Heart left ventricle (tissue), 16 donors: ENCODE measurements around the gene SH3BP2. TPM values are rescaled to one million over a fixed set of nuclear protein-coding genes. Genes with fewer than 3 reads are reported as not detected.

Experiments used
- ATAC-seq, 4 donors: fragments of 200-7000 bp; cut with Tn5 transposase; one replicate each; pipeline ENCODE4 v1.9.1; 2020 to 2022; ENCODE audit warnings: moderate library complexity in 4 of 4, mild to moderate bottlenecking in 3 of 4, moderate number of reproducible peaks in 1 of 4
- DNase-seq, 5 donors: peaks; one replicate each; pipeline ENCODE4 v3.0.0-alpha.2; 2020
- H3K27ac ChIP-seq, 12 donors: fragments of 200-600 bp; sonication (generic) in 4 of 12; one replicate each; pipeline versions ENCODE4 v1.5.0 to v1.8.0; 2016 to 2022; ENCODE audit warnings: mild to moderate bottlenecking in 2 of 12
- H3K27me3 ChIP-seq, 9 donors: fragments of 200-600 bp; sonication (generic) in 2 of 9; one replicate each; pipeline versions ENCODE4 v1.5.1 to v1.8.0; 2016 to 2022; ENCODE audit warnings: mild to moderate bottlenecking in 3 of 9
- H3K36me3 ChIP-seq, 9 donors: fragments of 200-600 bp; sonication (generic) in 2 of 9; one replicate each; pipeline versions ENCODE4 v1.5.0 to v1.8.0; 2018 to 2022; ENCODE audit warnings: mild to moderate bottlenecking in 2 of 9
- H3K4me1 ChIP-seq, 12 donors: fragments of 200-600 bp; sonication (generic) in 4 of 12; one replicate each; pipeline versions ENCODE4 v1.5.0 to v1.8.0; 2016 to 2022; ENCODE audit warnings: mild to moderate bottlenecking in 3 of 12
- H3K4me3 ChIP-seq, 12 donors: fragments of 200-600 bp; sonication (generic) in 4 of 12; one replicate each; pipeline versions ENCODE4 v1.5.0 to v1.8.0; 2017 to 2022; ENCODE audit warnings: mild to moderate bottlenecking in 9 of 12, moderate library complexity in 4 of 12
- H3K9me3 ChIP-seq, 12 donors: fragments of 200-600 bp; sonication (generic) in 4 of 12; one replicate each; pipeline versions ENCODE4 v1.5.0 to v1.8.0; 2016 to 2022; ENCODE audit warnings: mild to moderate bottlenecking in 1 of 12
- CTCF ChIP-seq, 12 donors: fragments of 200-600 bp; sonication (generic) in 4 of 12; IDR thresholded peaks; one replicate each; pipeline versions ENCODE4 v1.5.0 to v1.8.0; 2018 to 2022; ENCODE audit warnings: antibody characterized with exemption in 12 of 12, mild to moderate bottlenecking in 5 of 12
- POLR2A ChIP-seq, 2 donors: fragments of 450-650 bp; IDR thresholded peaks; one replicate each; pipeline ENCODE4 v1.6.1; 2017; ENCODE audit warnings: antibody characterized with exemption in 2 of 2, mild to moderate bottlenecking in 2 of 2, moderate library complexity in 2 of 2
- WGBS, 4 donors: extraction: QIAGEN DNeasy Blood & Tissue Kit in 2 of 4; methylation state at CpG; one replicate each; pipeline versions ENCODE4 v1.1.5 to v1.1.7; 2013 to 2018; 5-methylcytosine and 5-hydroxymethylcytosine counted together
- intact Hi-C, 10 donors: fragments of 100-400 bp; cut with DNase I; formaldehyde crosslinking; loops; one replicate each; pipeline versions ENCODE4 v1.11.1 to v1.14.2; 2022
- polyA plus RNA-seq, 2 donors: library from polyadenylated mRNA; stranded (reverse); fragments of 200-250 nt; gene quantifications; one replicate each; pipeline ENCODE4 v1.2.3, GENCODE V29; 2013
- total RNA-seq, 9 donors: library from RNA; depleted of rRNA in 2 of 9; stranded (reverse); fragments of >200 nt in 2 of 9; fragmentation: NEBNext Ultra II Directional in 3 of 9; extraction: Animal tissue kit (Norgen Biotek cat#: 25700) in 3 of 9; gene quantifications; one replicate each; pipeline versions ENCODE4 v1.1.0 to v1.2.4, GENCODE V29; 2016 to 2023
- donor health status: ischemic (EF 13 %, LVEDD 7.1; RV severe dilation, severe dysfunction).
- donor health status: healthy with polysubstance abuse.
- donor health status: DM: no; HTN: yes; CAD: no.
- donor health status: DM: no; HTN: no; CAD: no.
- donor health status: ischemic (EF 25% LVEDD 6.9; RV normal size, moderate dysfunction).
- donor health status: ischemic (EF 25% LVEDD 5.7; RV mildly dilated, moderate dysfunction).
- donor health status: healthy.
- donor health status: DM: yes; HTN: yes; CAD: no.
- donor health status: ischemic (EF 35%, LVEDD 5.7; RV mildly dilated, moderate dysfunction).
- donor health status: nonischemic (EF 11% LVEDD 7.7; RV severe dilation, severe dysfunction).
- donor health status: DM: yes; HTN: yes; CAD: no.
- donor health status: PGD.
- donor health status: ischemic (EF 29% LVEDD 5.4; RV normal size, mild dysfunction).
- donor health status: nonischemic (EF 23%, LVEDD 6.1; RV moderate dilation, normal function).

The SH3BP2 gene
- total and polyA plus RNA-seq, 11 donors = 10.4 to 70.2 (median 23.5) TPM

GRCh38 chr4:2823301-2823670, 30.4 kb downstream of the SH3BP2 start:
- Histone ChIP-seq H3K36me3 (peaks cover 0 to 89% (median 44%) of the 10 kb centered on the region in 9 donors), H3K4me3 (no peak overlapping the region), H3K4me1 (peaks cover 0 to 35% (median 7%) of the 10 kb centered on the region in 12 donors), H3K9me3 (no peaks in the 10 kb centered on the region), H3K27me3 (no peaks in the 10 kb centered on the region), H3K27ac (peak overlapping the region in 1 of 12 donors; percentile 22)
- TF ChIP-seq POLR2A (IDR thresholded peaks at IDR 0.05) (no peak), CTCF (IDR thresholded peaks at IDR 0.05) (no peak)
- 87 to 93% (median 90%) methylated on average over 2 to 4 of the region's 4 CpGs for WGBS, 4 donors
- ATAC-seq (peak in 2 of 4 donors; percentile 2 to 3), DNase-seq (peak in 2 of 5 donors; percentile 25 to 49)
- intact Hi-C loops = no loop called here

GRCh38 chr4:2823671-2824328, 30.9 kb downstream of the SH3BP2 start:
- Histone ChIP-seq H3K27ac (peak overlapping the region in 3 of 12 donors; percentile 14 to 28 (median 22)), H3K27me3 (no peaks in the 10 kb centered on the region), H3K4me3 (no peak overlapping the region), H3K4me1 (peaks cover 0 to 29% (median 4%) of the 10 kb centered on the region in 12 donors), H3K9me3 (no peaks in the 10 kb centered on the region), H3K36me3 (peaks cover 0 to 92% (median 49%) of the 10 kb centered on the region in 9 donors)
- intact Hi-C loops = no loop called here
- ATAC-seq (peak in 3 of 4 donors; percentile 31 to 52 (median 46)), DNase-seq (peak in 3 of 5 donors; percentile 17 to 57 (median 43))
- no peak for TF ChIP-seq CTCF (IDR thresholded peaks at IDR 0.05)
- no peak for TF ChIP-seq POLR2A (IDR thresholded peaks at IDR 0.05)
- WGBS, 4 donors = 67 to 78% (median 73%) methylated on average over 7 to 14 of the region's 14 CpGs

GRCh38 chr4:2824329-2824835, 31.5 kb downstream of the SH3BP2 start:
- DNase-seq (peak in 4 of 5 donors; percentile 19 to 65 (median 23)), ATAC-seq (no peak)
- TF ChIP-seq POLR2A (IDR thresholded peaks at IDR 0.05) (no peak), CTCF (IDR thresholded peaks at IDR 0.05) (no peak)
- H3K27ac ChIP-seq = peak overlapping the region in 3 of 12 donors; percentile 14 to 28 (median 22)
- no peaks in the 10 kb centered on the region for H3K9me3 ChIP-seq
- intact Hi-C loops = no loop called here
- no peaks in the 10 kb centered on the region for H3K27me3 ChIP-seq
- H3K36me3 ChIP-seq = peaks cover 0 to 92% (median 50%) of the 10 kb centered on the region in 9 donors
- 88 to 94% (median 92%) methylated on average over 19 to 24 of the region's 24 CpGs for WGBS, 4 donors
- no peak overlapping the region for H3K4me3 ChIP-seq
- H3K4me1 ChIP-seq = peaks cover 0 to 28% (median 3%) of the 10 kb centered on the region in 12 donors

GRCh38 chr4:2824836-2825381, 32.0 kb downstream of the SH3BP2 start:
- TF ChIP-seq POLR2A (IDR thresholded peaks at IDR 0.05) = no peak
- no peak for TF ChIP-seq CTCF (IDR thresholded peaks at IDR 0.05)
- ATAC-seq (peak; percentile 9 to 63 (median 40)), DNase-seq (peak in 4 of 5 donors; percentile 14 to 62 (median 32))
- Histone ChIP-seq H3K4me1 (peaks cover 0 to 28% (median 3%) of the 10 kb centered on the region in 12 donors), H3K27me3 (no peaks in the 10 kb centered on the region), H3K9me3 (no peaks in the 10 kb centered on the region), H3K36me3 (peaks cover 0 to 94% (median 51%) of the 10 kb centered on the region in 9 donors), H3K27ac (peak overlapping the region in 1 of 12 donors; percentile 14), H3K4me3 (no peak overlapping the region)
- intact Hi-C loops = no loop called here
- 81 to 89% (median 83%) methylated on average over 12 to 17 of the region's 17 CpGs for WGBS, 4 donors
